Measurements from ENCODE around the gene TAF7.

Gene TAF7, protein sequence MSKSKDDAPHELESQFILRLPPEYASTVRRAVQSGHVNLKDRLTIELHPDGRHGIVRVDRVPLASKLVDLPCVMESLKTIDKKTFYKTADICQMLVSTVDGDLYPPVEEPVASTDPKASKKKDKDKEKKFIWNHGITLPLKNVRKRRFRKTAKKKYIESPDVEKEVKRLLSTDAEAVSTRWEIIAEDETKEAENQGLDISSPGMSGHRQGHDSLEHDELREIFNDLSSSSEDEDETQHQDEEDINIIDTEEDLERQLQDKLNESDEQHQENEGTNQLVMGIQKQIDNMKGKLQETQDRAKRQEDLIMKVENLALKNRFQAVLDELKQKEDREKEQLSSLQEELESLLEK

DNA sequence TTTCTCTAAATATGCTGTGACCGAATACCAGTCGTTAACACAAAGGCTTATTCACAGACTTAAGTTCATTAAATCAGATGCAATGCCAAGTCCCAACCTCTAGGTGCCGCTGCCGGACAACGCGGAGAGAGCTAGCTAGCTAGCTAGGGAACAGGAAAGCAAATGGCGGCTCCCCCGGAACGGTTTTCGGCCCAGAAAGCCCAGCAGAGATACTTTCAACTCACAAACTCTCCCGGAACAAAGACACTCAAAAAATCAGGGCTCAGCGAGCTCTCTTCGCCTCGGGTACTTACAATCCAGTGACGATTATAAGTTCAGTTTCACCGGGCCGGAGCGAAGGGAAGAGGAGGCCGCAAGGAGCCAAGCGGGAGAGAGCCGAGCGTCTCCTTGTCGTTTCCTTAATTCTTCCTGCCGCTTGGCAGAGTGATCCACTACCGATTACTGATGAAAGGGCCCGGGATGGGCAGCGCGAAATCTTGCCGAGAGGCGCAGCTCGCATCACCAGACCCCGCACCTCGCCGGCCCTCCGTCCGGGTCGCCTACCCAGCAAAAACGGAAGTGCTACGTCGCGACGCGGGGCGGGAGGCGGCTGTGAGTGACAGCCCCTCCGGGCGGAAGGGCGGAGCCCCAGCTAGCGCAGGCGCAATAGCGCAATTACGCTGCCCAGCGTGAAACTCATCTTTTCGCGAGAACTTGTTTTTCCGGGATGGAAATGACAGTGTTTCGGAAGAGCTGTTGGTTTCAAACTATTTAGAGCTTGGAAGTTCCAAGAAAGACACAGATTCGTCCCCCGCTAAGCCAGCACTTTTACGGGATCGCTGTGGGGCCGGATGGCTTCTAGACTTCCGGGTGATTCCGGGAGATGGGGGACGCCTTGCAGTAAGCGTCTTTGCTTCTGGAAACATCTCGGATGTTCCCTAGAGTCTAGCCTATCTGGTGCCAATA lies at the start of gene TAF7:
Gene TAF7 (minus strand): TSS at position 560 of the 945 bp plus-strand sequence. CDS start 740 bp downstream, outside the sequence.
- peaks cover 15% of the 10 kb centered on the region for H3K9me3 ChIP-seq (ENCODE audit: control insufficient read depth, insufficient read depth, low read length)
- no peaks in the 10 kb centered on the region for H3K4me1 ChIP-seq (ENCODE audit: control insufficient read depth, insufficient read depth, low read length)
- peak within 1 kb of the TSS; percentile 99 for H3K9ac ChIP-seq (ENCODE audit: low read depth, low read length)
- H3K4me3 ChIP-seq (ENCODE audit: low read depth, low read length), result peak within 1 kb of the TSS; percentile 93
- H3K27me3 ChIP-seq (ENCODE audit: control insufficient read depth, insufficient read depth, low read length), result no peaks in the 10 kb centered on the region
- H3K36me3 ChIP-seq (ENCODE audit: control insufficient read depth, insufficient read depth, low read length), result peaks cover 5% of the 10 kb centered on the region

DNA sequence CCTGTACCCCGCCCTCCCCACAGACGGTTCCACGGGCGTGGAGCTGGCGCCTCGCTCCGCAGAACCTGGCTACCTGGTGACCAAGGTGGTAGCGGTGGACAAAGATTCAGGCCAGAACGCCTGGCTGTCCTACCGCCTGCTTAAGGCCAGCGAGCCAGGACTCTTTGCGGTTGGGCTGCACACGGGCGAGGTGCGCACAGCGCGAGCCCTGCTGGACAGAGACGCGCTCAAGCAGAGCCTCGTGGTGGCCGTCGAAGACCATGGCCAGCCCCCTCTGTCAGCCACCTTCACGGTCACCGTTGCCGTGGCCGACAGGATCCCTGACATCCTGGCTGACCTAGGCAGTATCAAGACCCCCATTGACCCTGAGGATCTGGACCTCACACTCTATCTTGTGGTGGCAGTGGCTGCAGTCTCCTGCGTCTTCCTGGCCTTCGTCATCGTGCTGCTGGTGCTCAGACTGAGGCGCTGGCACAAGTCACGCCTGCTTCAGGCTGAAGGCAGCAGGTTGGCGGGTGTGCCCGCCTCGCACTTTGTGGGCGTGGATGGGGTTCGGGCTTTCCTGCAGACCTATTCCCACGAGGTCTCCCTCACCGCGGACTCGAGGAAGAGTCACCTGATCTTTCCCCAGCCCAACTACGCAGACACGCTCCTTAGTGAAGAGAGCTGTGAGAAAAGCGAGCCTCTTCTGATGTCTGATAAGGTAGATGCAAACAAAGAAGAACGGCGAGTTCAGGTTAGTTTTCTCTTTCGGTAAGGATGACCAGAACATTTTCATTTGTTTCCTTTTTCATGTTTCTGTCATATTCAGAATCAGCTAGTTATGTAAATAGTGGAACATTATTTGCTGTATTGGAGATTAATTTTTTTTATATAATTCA lies 45.7 kb upstream of the TAF7 start:
- no peaks in the 10 kb centered on the region for H3K4me1 ChIP-seq (ENCODE audit: control insufficient read depth, insufficient read depth, low read length)
- no peak overlapping the region for H3K9ac ChIP-seq (ENCODE audit: low read depth, low read length)
- H3K4me3 ChIP-seq (ENCODE audit: low read depth, low read length), result no peak overlapping the region
- H3K36me3 ChIP-seq (ENCODE audit: control insufficient read depth, insufficient read depth, low read length), result no peaks in the 10 kb centered on the region
- H3K9me3 ChIP-seq (ENCODE audit: control insufficient read depth, insufficient read depth, low read length), result peaks cover 10% of the 10 kb centered on the region
- H3K27me3 ChIP-seq (ENCODE audit: control insufficient read depth, insufficient read depth, low read length), result no peaks in the 10 kb centered on the region

DNA sequence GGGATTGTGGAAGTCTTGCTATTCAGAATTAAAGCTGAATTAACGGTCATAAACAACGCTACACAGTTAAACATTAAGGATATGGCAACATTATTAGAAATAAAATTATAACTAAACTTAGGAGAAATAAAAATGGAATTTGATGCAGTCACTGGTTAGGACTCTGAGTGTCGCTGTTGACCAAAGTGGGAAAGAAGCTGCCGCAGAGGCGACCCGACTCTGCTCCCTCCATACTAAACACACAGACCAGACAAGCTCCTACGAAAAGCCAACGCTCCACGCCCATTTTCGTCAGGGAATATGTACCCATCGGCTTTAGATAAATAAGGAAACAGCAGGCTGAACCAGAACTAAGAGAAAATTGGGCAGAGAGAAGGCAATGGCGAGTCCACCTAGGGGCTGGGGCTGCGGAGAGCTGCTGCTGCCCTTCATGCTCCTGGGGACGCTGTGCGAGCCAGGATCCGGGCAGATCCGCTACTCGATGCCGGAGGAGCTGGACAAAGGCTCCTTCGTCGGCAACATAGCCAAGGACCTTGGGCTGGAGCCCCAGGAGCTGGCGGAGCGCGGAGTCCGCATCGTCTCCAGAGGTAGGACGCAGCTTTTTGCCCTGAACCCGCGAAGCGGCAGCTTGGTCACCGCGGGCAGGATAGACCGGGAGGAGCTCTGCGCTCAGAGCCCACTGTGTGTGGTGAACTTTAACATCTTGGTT lies 43.5 kb upstream of the TAF7 start, which contains the start of gene PCDHGA5:
Gene PCDHGA5 (plus strand): TSS at position 211 of the 709 bp plus-strand sequence. CDS start 169 bp downstream, at position 380.
- Histone ChIP-seq H3K9ac (ENCODE audit: low read depth, low read length) (no peak within 1 kb of the TSS), H3K9me3 (ENCODE audit: control insufficient read depth, insufficient read depth, low read length) (peaks cover 10% of the 10 kb centered on the region), H3K4me1 (ENCODE audit: control insufficient read depth, insufficient read depth, low read length) (no peaks in the 10 kb centered on the region), H3K27me3 (ENCODE audit: control insufficient read depth, insufficient read depth, low read length) (no peaks in the 10 kb centered on the region), H3K4me3 (ENCODE audit: low read depth, low read length) (no peak within 1 kb of the TSS), H3K36me3 (ENCODE audit: control insufficient read depth, insufficient read depth, low read length) (no peaks in the 10 kb centered on the region)

DNA sequence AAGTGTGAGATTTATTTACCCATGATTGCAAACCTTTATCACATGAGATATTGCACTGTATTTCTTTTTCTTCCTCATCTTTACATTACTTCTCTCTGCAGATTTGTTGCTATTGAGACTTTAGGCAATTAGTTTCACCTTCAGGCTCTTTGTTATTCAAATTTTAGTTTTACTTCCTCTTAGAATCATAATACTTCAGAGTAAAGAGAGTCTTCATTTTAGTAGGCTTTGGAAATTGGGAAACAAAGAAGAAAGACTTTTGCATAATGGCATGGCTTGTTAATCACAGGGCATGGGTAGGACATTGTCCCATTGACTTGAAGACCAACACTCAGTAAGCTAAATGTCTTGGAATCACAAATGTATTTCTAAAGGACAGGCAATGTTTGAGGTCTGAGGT lies 42.1 kb upstream of the TAF7 start:
- no peaks in the 10 kb centered on the region for H3K36me3 ChIP-seq (ENCODE audit: control insufficient read depth, insufficient read depth, low read length)
- H3K9me3 ChIP-seq (ENCODE audit: control insufficient read depth, insufficient read depth, low read length), result peaks cover 10% of the 10 kb centered on the region
- H3K4me1 ChIP-seq (ENCODE audit: control insufficient read depth, insufficient read depth, low read length), result no peaks in the 10 kb centered on the region
- H3K4me3 ChIP-seq (ENCODE audit: low read depth, low read length), result no peak overlapping the region
- H3K9ac ChIP-seq (ENCODE audit: low read depth, low read length), result no peak overlapping the region
- no peaks in the 10 kb centered on the region for H3K27me3 ChIP-seq (ENCODE audit: control insufficient read depth, insufficient read depth, low read length)

DNA sequence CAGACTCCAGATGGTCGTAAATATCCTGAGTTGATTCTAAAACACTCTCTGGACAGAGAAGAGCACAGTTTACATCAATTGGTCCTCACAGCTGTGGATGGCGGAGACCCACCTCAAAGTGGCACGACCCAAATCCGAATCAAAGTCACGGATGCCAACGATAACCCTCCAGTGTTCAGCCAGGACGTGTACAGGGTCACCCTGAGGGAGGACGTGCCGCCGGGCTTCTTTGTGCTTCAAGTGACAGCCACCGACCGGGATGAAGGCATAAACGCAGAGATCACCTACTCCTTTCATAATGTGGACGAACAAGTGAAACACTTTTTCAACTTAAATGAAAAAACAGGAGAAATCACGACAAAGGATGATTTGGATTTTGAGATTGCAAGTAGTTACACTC lies 40.1 kb upstream of the TAF7 start:
- H3K9me3 ChIP-seq (ENCODE audit: control insufficient read depth, insufficient read depth, low read length), result peaks cover 8% of the 10 kb centered on the region
- no peaks in the 10 kb centered on the region for H3K4me1 ChIP-seq (ENCODE audit: control insufficient read depth, insufficient read depth, low read length)
- no peak overlapping the region for H3K4me3 ChIP-seq (ENCODE audit: low read depth, low read length)
- H3K9ac ChIP-seq (ENCODE audit: low read depth, low read length), result no peak overlapping the region
- no peaks in the 10 kb centered on the region for H3K27me3 ChIP-seq (ENCODE audit: control insufficient read depth, insufficient read depth, low read length)
- no peaks in the 10 kb centered on the region for H3K36me3 ChIP-seq (ENCODE audit: control insufficient read depth, insufficient read depth, low read length)

DNA sequence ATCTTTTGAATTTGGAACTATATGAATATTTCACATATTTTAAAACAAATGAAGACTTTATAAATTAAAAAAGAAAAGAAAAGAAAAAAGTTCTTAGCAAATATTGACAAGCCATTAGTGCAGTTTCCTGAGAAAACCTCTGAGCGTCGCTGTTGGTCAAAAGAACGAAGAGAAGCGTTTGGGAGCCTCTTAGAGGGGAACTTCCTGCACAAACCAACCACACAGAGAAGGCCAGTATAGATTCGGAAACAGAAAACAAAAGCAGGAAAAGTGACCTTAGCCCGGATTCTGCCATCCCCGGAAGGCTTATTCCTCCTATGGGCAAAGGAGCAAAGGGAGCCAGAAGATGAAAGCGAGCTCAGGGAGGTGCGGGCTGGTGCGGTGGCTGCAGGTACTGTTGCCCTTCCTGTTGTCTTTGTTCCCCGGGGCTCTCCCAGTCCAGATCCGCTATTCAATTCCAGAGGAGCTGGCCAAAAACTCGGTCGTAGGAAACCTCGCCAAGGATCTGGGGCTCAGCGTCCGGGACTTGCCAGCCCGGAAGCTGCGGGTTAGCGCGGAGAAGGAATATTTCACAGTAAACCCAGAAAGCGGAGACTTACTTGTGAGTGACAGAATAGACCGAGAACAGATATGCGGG lies 39.3 kb upstream of the TAF7 start, which contains the start of gene PCDHGB2:
Gene PCDHGB2 (plus strand): TSS at position 205 of the 637 bp plus-strand sequence. CDS start 142 bp downstream, at position 347.
- H3K9me3 ChIP-seq (ENCODE audit: control insufficient read depth, insufficient read depth, low read length), result peaks cover 7% of the 10 kb centered on the region
- H3K9ac ChIP-seq (ENCODE audit: low read depth, low read length), result no peak within 1 kb of the TSS
- H3K4me1 ChIP-seq (ENCODE audit: control insufficient read depth, insufficient read depth, low read length), result no peaks in the 10 kb centered on the region
- H3K4me3 ChIP-seq (ENCODE audit: low read depth, low read length), result peak within 1 kb of the TSS; percentile 37
- H3K27me3 ChIP-seq (ENCODE audit: control insufficient read depth, insufficient read depth, low read length), result no peaks in the 10 kb centered on the region
- H3K36me3 ChIP-seq (ENCODE audit: control insufficient read depth, insufficient read depth, low read length), result no peaks in the 10 kb centered on the region

DNA sequence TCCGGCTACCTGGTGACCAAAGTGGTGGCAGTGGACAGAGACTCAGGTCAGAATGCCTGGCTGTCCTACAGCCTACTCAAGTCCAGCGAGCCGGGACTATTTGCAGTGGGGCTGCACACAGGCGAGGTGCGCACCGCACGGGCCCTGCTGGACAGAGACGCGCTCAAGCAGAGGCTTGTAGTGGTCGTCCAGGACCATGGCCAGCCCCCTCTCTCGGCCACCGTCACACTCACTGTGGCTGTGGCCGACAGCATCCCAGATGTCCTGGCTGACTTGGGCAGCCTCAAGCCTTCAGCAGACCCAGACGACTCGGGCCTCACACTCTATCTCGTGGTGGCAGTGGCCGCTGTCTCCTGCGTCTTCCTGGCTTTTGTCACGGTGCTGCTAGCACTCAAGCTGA lies 36.4 kb upstream of the TAF7 start:
- no peaks in the 10 kb centered on the region for H3K36me3 ChIP-seq (ENCODE audit: control insufficient read depth, insufficient read depth, low read length)
- no peaks in the 10 kb centered on the region for H3K4me1 ChIP-seq (ENCODE audit: control insufficient read depth, insufficient read depth, low read length)
- no peak overlapping the region for H3K9ac ChIP-seq (ENCODE audit: low read depth, low read length)
- H3K4me3 ChIP-seq (ENCODE audit: low read depth, low read length), result no peak overlapping the region
- H3K9me3 ChIP-seq (ENCODE audit: control insufficient read depth, insufficient read depth, low read length), result peaks cover 3% of the 10 kb centered on the region
- no peaks in the 10 kb centered on the region for H3K27me3 ChIP-seq (ENCODE audit: control insufficient read depth, insufficient read depth, low read length)

DNA sequence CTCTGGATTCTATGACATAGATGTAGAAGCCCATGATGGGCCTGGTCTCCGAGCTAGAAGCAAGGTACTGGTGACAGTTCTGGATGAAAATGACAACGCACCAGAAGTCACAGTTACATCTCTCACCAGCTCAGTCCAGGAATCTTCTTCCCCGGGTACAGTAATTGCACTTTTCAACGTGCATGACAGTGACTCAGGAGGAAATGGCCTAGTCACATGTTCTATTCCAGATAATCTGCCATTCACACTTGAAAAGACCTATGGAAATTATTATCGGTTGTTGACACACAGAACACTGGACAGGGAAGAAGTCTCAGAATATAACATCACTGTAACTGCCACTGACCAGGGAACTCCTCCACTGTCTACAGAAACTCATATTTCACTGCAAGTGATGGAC lies 35.5 kb upstream of the TAF7 start:
- Histone ChIP-seq H3K36me3 (ENCODE audit: control insufficient read depth, insufficient read depth, low read length) (no peaks in the 10 kb centered on the region), H3K9me3 (ENCODE audit: control insufficient read depth, insufficient read depth, low read length) (peaks cover 3% of the 10 kb centered on the region), H3K9ac (ENCODE audit: low read depth, low read length) (no peak overlapping the region), H3K4me3 (ENCODE audit: low read depth, low read length) (no peak overlapping the region), H3K27me3 (ENCODE audit: control insufficient read depth, insufficient read depth, low read length) (no peaks in the 10 kb centered on the region), H3K4me1 (ENCODE audit: control insufficient read depth, insufficient read depth, low read length) (no peaks in the 10 kb centered on the region)

DNA sequence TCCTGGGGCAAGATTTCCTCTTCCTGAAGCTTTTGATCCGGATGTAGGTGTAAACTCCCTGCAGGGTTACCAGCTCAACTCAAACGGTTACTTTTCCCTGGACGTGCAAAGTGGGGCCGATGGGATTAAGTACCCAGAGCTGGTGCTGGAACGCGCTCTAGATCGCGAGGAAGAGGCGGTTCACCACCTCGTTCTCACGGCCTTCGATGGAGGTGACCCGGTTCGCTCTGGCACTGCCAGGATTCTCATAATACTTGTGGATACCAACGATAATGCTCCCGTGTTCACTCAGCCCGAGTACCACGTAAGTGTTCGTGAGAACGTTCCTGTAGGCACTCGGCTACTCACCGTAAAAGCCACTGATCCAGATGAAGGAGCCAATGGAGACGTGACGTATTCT lies 35.1 kb upstream of the TAF7 start:
- H3K4me1 ChIP-seq (ENCODE audit: control insufficient read depth, insufficient read depth, low read length), result no peaks in the 10 kb centered on the region
- no peak overlapping the region for H3K9ac ChIP-seq (ENCODE audit: low read depth, low read length)
- H3K9me3 ChIP-seq (ENCODE audit: control insufficient read depth, insufficient read depth, low read length), result peaks cover 3% of the 10 kb centered on the region
- H3K36me3 ChIP-seq (ENCODE audit: control insufficient read depth, insufficient read depth, low read length), result no peaks in the 10 kb centered on the region
- H3K4me3 ChIP-seq (ENCODE audit: low read depth, low read length), result no peak overlapping the region
- no peaks in the 10 kb centered on the region for H3K27me3 ChIP-seq (ENCODE audit: control insufficient read depth, insufficient read depth, low read length)

DNA sequence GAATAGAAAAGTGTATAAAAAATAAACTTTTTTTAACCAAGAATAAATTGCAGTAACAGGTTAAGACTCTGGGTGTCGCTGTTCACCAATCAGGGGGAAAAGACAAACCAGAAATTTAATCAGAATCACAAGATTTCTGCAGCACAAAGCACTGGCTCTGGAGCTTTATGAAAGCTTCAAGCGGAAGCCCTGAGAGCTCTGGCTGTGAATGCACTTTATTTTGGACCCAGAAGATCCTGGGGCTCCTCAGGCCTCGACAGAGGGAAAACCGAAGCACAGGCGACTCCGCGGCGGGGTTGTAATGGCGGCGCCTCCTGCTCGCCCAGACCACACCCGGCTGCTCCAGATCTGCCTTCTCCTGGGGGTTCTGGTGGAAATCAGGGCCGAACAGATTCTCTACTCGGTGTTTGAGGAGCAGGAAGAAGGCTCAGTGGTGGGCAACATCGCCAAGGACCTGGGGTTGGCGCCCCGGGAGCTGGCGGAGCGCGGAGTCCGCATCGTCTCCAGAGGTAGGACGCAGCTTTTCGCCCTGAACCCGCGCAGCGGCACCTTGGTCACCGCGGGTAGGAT lies 34.4 kb upstream of the TAF7 start, which contains the start of gene PCDHGA4:
Gene PCDHGA4 (plus strand): TSS at position 122 of the 570 bp plus-strand sequence. CDS start 87 bp downstream, at position 209.
- Histone ChIP-seq H3K4me3 (ENCODE audit: low read depth, low read length) (no peak within 1 kb of the TSS), H3K36me3 (ENCODE audit: control insufficient read depth, insufficient read depth, low read length) (no peaks in the 10 kb centered on the region), H3K4me1 (ENCODE audit: control insufficient read depth, insufficient read depth, low read length) (no peaks in the 10 kb centered on the region), H3K9me3 (ENCODE audit: control insufficient read depth, insufficient read depth, low read length) (peaks cover 3% of the 10 kb centered on the region), H3K9ac (ENCODE audit: low read depth, low read length) (no peak within 1 kb of the TSS), H3K27me3 (ENCODE audit: control insufficient read depth, insufficient read depth, low read length) (no peaks in the 10 kb centered on the region)
